ENCODE measurements around the gene PLCE1. TPM values are rescaled to one million over a fixed set of nuclear protein-coding genes. Genes with fewer than 3 reads are reported as not detected.

PLCE1 gene
- total RNA-seq, 2 donors from 2014 or later = 13.5 to 28.3 TPM

GRCh38 chr10:94038024-94038423, 44.3 kb downstream of the PLCE1 start:
- H3K4me3 ChIP-seq = no peak overlapping the region
- H3K9me3 ChIP-seq = no peaks in the 10 kb centered on the region
- DNase-seq (ENCODE audit: low spot score) (no peak), ATAC-seq (ENCODE audit: insufficient number of reproducible peaks, low FRiP score, low read depth) (no peak)
- H3K27ac ChIP-seq = no peak overlapping the region
- H3K4me1 ChIP-seq (ENCODE audit: control insufficient read depth in 1 of 2, low read depth in 2 of 2) = no peaks in the 10 kb centered on the region
- H3K36me3 ChIP-seq = no peaks in the 10 kb centered on the region
- no peak for TF ChIP-seq CTCF (IDR thresholded peaks at IDR 0.05)
- no peaks in the 10 kb centered on the region for H3K27me3 ChIP-seq (replicated peaks; ENCODE audit: insufficient read depth)

DNA sequence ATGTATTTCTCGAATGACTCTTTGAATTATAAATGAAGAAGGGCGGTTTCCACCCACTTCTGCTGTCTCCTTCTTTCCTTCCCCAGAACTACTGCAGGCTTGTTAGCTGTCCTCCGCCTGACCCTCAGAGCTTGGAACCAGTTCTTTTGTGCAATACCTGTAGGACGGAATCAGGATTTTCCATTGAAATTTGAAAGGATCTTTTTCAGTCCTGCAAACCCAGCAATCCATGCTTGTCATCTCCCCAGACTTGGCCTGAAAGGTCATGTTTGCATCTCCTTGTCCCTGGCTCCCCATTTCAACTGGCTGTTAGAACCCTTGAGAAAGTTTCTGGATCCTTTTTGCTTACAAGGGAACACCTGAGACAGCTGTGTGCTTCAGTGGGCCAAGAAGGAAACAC, 47.5 kb downstream of the PLCE1 start:
- Histone ChIP-seq H3K9me3 (no peaks in the 10 kb centered on the region), H3K4me3 (no peak overlapping the region), H3K27ac (no peak overlapping the region), H3K4me1 (ENCODE audit: control insufficient read depth in 1 of 2, low read depth in 2 of 2) (no peaks in the 10 kb centered on the region), H3K27me3 (replicated peaks; ENCODE audit: insufficient read depth) (no peaks in the 10 kb centered on the region), H3K36me3 (no peaks in the 10 kb centered on the region)
- no peak for DNase-seq (ENCODE audit: low spot score)
- TF ChIP-seq CTCF (IDR thresholded peaks at IDR 0.05) = no peak
- ATAC-seq (ENCODE audit: insufficient number of reproducible peaks, low FRiP score, low read depth) = no peak

DNA sequence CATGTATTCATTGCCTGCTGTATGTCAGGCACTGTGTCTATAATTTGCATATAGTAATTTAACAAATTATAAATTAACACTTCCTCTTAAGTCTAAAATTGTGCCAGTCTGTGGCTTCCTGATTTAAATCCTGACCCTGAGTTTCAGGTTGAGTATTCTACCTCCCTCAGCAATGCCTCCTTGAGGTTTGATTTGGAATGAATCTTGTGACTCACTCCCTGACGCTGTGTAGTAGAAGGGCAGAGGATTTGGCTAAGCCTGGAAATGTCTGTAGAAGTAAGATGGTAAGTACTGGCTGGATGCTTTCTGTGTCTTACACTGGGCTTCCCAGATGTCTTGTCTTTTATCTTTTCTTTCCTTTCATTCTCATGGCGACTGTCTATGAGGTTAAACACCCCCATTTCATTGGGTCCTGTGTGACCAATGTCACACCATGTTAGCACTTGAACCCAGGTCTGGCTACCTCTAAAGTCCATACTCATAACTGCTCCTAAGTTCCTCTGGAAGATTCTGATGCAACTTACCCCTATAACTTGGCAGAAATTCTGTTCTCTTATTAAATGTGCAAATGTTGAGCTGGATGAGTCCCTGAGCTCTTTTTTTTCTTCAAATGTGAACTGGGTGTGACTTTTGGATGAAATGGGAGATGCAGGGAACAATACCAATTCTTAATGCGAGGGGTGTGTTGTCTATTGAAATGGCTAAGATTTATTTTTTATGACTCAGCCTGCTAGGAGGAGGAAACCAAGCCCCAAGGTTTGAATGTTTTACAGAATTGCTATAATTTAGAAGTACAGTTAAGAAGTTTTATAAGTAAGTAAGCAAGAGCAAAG, 48.5 kb downstream of the PLCE1 start:
- Histone ChIP-seq H3K27ac (no peak overlapping the region), H3K4me1 (ENCODE audit: control insufficient read depth in 1 of 2, low read depth in 2 of 2) (no peaks in the 10 kb centered on the region)
- no peak for ATAC-seq (ENCODE audit: insufficient number of reproducible peaks, low FRiP score, low read depth)

DNA sequence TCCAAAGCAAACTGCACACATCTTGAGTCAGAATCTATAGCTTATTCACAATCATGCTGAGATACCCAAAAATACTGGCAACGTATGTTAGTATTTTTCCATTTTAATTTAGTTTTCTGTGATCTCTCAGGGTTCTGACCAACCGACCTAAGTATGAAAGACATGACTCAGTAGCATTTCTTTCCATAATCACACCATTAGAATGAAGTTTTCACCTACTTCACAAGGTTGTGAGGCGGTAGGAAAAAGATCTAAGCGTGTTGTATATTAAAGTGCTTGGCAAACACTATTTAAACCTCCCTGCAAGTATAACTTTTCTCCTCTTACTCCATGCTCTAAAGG, 49.1 kb downstream of the PLCE1 start:
- ATAC-seq (ENCODE audit: insufficient number of reproducible peaks, low FRiP score, low read depth) (no peak), DNase-seq (ENCODE audit: low spot score) (no peak)
- Histone ChIP-seq H3K36me3 (no peaks in the 10 kb centered on the region), H3K4me1 (ENCODE audit: control insufficient read depth in 1 of 2, low read depth in 2 of 2) (no peaks in the 10 kb centered on the region), H3K27me3 (replicated peaks; ENCODE audit: insufficient read depth) (no peaks in the 10 kb centered on the region), H3K4me3 (no peak overlapping the region), H3K9me3 (no peaks in the 10 kb centered on the region), H3K27ac (no peak overlapping the region)
- TF ChIP-seq CTCF (IDR thresholded peaks at IDR 0.05) = no peak

More for the DNA sequence above, 48.5 kb downstream of the PLCE1 start:
- Histone ChIP-seq H3K27me3 (replicated peaks; ENCODE audit: insufficient read depth) (no peaks in the 10 kb centered on the region), H3K9me3 (no peaks in the 10 kb centered on the region), H3K36me3 (no peaks in the 10 kb centered on the region), H3K4me3 (no peak overlapping the region)
- TF ChIP-seq CTCF (IDR thresholded peaks at IDR 0.05) = no peak
- no peak for DNase-seq (ENCODE audit: low spot score)

Other genes starting within 250 kb of the PLCE1 start
- 1 to 10 TPM in 1 of 2 donors, not detected in 1; 4.7 TPM for gene LGI1, start 236.0 kb upstream of the PLCE1 start, total RNA-seq
- 10 to 100 TPM in 1 of 2 donors, under 1 TPM in 1; 0.68 to 10.0 TPM for gene SLC35G1, start 100.0 kb upstream of the PLCE1 start, total RNA-seq